GM19463 (cell line): ENCODE data around the gene DNAJB2.
"Not testable (repeated sequence)": the region's sequence is repeated elsewhere in the genome, so short reads cannot be mapped to it uniquely, and the experiment has no call there.

ENCODE experiments used
- ATAC-seq: cut with Tn5 transposase; IDR thresholded peaks from one replicate; pipeline ENCODE4 v1.9.1; 2021; ENCODE audit warnings: mild to moderate bottlenecking, moderate library complexity; ENCODE audit not compliant: unreplicated experiment

The DNAJB2 gene

GRCh38 chr2:219254590-219255201 is 24.5 kb upstream of the DNAJB2 start:
- ATAC-seq: peak; percentile 23

- not testable (repeated sequence) for ATAC-seq
These were observed 20.2 kb upstream of the DNAJB2 start for GRCh38 chr2:219258942-219259341.

DNA sequence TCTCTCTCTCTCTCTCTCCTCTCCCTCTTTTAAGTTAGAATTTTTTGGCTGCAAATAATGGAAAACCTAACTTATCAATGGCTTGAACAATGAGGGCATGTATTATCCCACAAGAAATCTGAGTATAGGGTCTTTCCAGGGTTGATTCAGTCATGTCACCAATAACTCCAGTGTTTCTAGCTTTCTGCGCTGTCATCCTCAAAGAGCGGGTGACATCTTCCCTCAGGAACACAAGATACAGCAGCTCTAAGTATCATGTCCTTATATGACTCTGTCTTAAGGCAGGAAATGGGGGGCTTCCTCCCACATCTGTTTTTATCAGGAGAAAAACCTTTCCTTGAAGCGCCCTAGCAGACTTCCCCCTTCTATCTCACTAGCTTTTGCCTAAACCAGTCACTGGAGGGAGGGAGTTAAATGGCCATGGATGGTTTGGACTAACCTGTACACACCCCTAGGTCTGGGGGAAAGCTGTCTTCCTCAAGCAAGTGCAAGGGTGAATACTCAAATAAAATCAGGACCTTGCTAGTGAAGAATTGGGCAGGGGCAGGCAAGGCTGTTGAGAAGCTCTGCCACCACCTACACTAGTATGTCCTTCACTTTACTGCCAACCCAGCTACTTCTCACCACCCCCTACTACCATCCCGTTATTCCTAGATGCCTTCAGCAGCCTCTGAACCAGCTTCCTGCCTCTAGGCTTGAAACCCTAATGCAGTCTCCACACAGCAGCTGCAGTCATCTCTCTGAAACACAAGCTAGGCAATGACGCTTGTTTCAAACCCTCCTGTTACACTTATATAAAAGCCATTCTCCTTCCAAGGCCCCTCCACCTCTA is 17.9 kb upstream of the DNAJB2 start:
- ATAC-seq: no peak

DNA sequence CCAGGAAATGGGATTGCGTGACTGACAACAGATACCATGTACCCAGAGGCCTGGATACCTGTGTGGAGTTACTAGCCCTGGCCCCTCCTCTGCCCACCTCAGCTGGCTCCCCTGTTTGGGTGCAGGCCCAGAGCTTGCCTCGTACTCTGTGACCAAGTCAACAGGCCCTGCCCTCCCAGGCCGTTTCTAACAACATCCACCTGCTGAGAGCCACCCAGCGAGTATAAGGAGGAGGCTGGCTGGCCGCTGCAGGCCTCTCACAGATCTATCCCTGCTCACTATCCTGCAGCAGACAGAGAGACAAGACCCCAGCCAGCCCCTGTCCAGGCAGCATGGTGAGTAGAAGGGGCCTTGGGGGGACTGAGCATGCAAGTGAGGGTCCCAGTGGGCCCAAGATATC is 12.9 kb upstream of the DNAJB2 start:
- ATAC-seq: no peak

DNA sequence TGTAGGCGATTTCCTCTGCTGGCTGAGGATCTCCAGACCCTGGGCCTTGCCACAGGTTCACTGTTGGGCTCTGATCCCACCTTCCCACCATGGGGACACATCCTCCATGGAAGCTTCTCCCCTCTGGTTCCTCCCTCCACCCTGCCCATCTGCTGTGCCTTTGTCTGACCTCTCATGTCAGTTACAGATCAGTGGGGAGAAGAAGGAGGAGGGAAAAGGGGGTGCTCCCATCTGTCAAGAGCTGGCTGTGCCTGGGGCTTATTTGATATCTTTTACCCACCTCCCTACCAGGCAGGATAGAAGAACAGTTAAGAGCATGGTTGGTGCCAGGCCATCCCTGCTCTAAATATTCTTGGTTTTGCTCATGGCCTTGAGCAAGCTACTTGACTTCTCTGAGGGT is 12.3 kb upstream of the DNAJB2 start:
- no peak for ATAC-seq

DNA sequence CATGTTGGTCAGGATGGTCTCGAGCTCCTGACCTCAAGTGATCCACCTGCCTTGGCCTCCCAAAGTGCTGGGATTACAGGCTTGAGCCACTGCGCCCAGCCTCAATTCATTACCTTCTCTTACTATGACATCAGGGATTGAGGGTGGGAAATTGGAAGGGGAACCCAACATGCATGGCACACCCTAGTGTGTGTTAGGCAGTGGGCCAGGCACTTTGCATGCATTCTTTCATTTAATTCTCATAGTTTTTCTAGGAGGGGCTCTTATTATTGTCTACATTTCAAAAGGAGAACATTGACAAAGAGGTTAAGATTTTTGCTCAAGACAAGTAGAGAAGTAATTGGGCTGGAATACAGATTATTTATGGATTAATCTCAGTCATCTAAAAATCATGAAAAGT is 10.9 kb upstream of the DNAJB2 start:
- no peak for ATAC-seq

DNA sequence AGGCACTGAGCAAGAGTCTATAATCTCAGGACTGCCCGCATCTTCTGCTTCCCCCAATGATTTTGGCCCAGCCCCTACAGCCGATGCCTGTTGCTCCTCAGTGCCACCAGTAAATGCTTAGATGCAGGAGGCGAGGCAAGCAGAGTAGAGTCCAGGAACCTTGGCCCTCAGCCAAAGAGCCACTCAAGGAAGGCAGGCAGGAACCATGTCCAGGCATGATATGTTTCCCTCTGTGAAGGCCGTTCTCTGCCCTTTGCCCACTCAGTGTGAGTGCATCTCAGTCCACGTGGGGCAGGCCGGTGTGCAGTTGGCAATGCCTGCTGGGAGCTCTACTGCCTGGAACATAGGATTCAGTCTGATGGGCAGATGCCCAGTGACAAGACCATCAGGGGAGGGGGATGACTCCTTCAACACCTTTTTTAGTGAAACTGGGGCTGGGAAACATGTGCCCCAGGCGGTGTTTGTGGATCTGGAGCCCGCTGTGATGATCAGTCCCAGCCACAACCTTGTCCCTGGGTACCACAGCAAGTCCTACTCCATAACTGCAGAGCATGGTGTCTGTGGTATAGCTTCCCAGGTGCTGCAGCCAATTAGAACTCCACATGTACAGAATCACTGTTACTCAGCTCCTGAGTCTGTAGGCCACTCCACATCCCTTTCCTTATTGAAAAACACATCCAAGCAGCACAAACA is 9.7 kb upstream of the DNAJB2 start:
- no peak for ATAC-seq

- no peak for ATAC-seq
These were observed 9.2 kb upstream of the DNAJB2 start for GRCh38 chr2:219270055-219270372.

DNA sequence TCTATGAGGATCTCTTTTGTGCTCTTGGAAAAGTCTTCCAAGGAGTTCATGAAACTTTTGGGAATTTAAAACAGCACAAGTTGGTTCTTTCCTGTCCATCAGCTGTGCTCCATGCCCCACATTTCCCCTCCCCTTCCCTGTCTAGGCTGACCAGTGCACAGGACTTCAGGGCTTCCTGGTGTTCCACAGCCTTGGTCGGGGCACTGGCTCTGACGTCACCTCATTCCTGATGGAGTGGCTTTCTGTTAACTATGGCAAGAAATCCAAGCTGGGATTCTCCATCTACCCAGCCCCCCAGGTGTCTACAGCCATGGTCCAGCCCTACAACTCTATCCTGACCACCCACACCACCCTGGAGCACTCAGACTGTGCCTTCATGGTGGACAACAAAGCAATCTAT is 8.1 kb upstream of the DNAJB2 start:
- no peak for ATAC-seq

DNA sequence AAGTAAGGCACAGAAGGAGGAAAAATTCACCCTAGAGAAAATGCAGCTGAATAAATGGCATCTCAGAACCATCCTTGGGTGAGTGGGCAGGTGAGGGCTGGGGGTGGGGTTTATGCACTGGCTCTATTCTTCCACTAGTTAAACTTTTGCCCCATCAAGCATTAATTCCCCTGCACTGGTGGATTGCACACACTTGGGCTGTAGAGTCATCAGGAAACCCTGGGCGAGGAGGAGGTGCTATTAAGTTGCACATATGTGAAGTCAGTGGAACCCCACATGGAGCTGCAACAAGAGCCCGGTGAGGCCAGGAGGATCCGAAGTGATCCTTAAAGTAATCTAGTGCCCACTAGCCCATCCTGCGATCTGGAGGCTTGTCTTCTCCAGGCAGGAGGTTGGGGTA is 6.8 kb upstream of the DNAJB2 start:
- no peak for ATAC-seq

DNA sequence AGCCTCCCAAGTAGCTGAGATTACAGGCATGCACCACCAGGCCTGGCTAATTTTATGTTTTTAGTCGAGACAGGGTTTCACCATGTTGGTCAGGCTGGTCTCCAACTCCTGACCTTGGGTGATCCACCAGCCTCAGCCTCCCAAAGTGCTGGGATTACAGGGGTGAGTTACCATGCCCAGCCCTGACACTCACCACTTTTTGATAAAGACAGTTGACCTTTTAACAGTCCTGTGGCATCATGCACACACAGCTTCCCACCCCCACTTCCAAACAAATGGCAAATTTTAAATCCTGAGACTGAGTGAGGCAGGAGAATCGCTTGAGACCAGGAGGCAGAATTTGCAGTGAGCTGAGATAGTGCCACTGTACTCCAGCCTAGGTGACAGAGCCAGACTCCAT is 6.2 kb upstream of the DNAJB2 start:
- ATAC-seq: no peak

GRCh38 chr2:219273937-219274336 is 5.2 kb upstream of the DNAJB2 start:
- ATAC-seq: no peak

GRCh38 chr2:219274361-219274921 is 4.7 kb upstream of the DNAJB2 start:
- no peak for ATAC-seq

DNA sequence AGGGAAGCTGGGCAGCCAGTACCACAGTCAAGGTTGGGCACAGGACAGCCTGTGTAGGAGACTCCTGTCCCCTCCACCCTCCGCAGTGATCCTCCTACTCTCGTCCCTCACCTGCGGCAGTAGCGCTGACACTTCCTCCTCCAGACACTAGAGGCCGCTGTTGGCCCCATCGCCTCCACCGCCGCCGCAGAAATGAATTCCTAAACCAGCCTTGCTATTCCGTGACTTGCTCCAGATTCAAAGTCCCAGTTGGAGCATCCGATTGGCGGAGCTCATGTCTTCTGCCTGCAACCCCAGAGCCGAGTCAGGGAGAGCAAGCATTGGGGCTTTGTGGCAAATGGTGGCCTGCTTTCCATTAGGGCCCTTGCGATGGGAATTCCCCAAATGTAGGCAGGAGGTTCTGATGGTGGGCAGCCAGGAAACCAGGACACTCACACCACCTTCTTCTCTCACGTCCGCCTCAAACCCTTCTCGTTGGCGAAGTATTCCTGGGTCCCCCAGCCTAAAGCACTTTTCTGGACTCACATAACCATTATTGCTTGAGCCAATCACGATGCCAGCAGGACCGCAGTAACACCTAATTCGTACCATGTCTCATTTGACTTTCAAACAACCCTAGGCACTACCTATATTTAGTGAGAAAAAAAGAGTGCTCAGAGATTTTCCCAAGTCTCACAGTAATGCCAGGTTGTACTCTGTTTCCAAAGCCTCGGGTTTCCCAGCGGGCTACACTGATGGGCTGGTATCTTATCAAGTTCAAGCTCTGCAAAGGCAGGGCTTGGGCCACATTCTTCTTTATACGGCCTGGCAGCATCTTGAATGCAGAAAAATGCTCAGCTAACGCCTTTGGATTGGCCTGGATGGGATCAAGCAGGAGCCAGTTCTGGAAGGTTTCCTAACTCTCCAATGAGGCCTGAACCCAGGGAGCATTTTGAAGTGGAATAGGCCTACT is 1.2 kb upstream of the DNAJB2 start:
- ATAC-seq: no peak

GRCh38 chr2:219278655-219279150 is 463 bp upstream of the DNAJB2 start:
- ATAC-seq: no peak

GRCh38 chr2:219279916-219280516 is 850 bp downstream of the DNAJB2 start:
- ATAC-seq: no peak

DNA sequence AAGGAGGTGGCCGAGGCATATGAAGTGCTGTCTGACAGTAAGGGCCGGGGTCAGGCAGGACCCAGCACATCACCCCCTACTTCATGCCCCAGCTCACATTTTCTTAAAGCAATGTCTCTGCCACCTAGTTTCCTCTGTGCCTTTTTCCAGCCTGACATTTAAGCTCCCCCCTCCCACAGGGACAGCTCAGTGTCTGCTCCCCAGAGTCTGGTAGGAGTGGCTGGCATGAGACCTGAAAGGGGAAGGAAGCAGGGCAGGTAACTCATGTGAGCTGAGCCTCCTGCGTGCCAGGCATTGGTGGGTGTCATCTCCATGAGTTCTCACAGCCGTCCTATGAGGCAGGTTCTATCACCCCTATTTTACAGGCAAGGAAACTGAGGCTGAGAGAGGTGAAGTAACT is 1.5 kb downstream of the DNAJB2 start:
- no peak for ATAC-seq

GRCh38 chr2:219281588-219281987 is 2.4 kb downstream of the DNAJB2 start:
- ATAC-seq: no peak

- no peak for ATAC-seq
These were observed 3.2 kb downstream of the DNAJB2 start for GRCh38 chr2:219282375-219282774.

- ATAC-seq: no peak
These were observed 3.9 kb downstream of the DNAJB2 start for GRCh38 chr2:219282943-219283581.
